Neural progenitor cell (in vitro differentiated cells): ENCODE results near the gene KDM8. TPM values are rescaled to one million over a fixed set of nuclear protein-coding genes. Genes with fewer than 3 reads are reported as not detected.

Source experiments
- DNase-seq: peaks from one replicate; pipeline ENCODE4 v3.0.0-alpha.2; 2016; ENCODE audit warnings: low spot score
- H2AFZ ChIP-seq: fragments of 200-600 bp; sonication (generic); replicated peaks from 2 replicates; pipeline ENCODE4 v1.6.1; 2016; ENCODE audit warnings: antibody characterized with exemption
- H3F3A ChIP-seq: fragments of 200-600 bp; sonication (generic); 2 replicates; pipeline ENCODE4 v1.6.1; 2016; ENCODE audit warnings: antibody characterized with exemption, low read depth
- H3K27ac ChIP-seq: fragments of 200-600 bp; sonication (generic); 2 replicates; pipeline ENCODE4 v1.5.1; 2016; ENCODE audit warnings: mild to moderate bottlenecking
- H3K27me3 ChIP-seq: fragments of 200-600 bp; sonication (generic); 2 replicates; pipeline ENCODE4 v1.6.1; 2016; ENCODE audit warnings: mild to moderate bottlenecking, moderate library complexity
- H3K36me3 ChIP-seq: fragments of 200-600 bp; sonication (generic); 2 replicates; pipeline ENCODE4 v1.5.1; 2016
- H3K4me1 ChIP-seq: fragments of 200-600 bp; sonication (generic); 2 replicates; pipeline ENCODE4 v1.6.1; 2016; ENCODE audit warnings: mixed run types
- H3K4me2 ChIP-seq: fragments of 200-600 bp; sonication (generic); 2 replicates; pipeline ENCODE4 v1.6.1; 2016
- H3K4me3 ChIP-seq: fragments of 200-600 bp; sonication (generic); 2 replicates; pipeline ENCODE4 v1.5.1; 2016
- H3K79me2 ChIP-seq: fragments of 200-600 bp; sonication (generic); 2 replicates; pipeline ENCODE4 v1.6.1; 2016; ENCODE audit warnings: low read depth
- H3K9ac ChIP-seq: fragments of 200-600 bp; sonication (generic); 2 replicates; pipeline ENCODE4 v1.6.1; 2016
- H3K9me3 ChIP-seq: fragments of 200-600 bp; sonication (generic); 2 replicates; pipeline ENCODE4 v1.5.1; 2016; ENCODE audit warnings: low read depth
- H4K20me1 ChIP-seq: fragments of 200-600 bp; sonication (generic); 2 replicates; pipeline ENCODE4 v1.6.1; 2016; ENCODE audit warnings: low read depth
- H3K27ac Mint-ChIP-seq: 3 replicates; pipeline ENCODE4 v1.8.0; 2021; ENCODE audit warnings: mixed read lengths
- H3K27me3 Mint-ChIP-seq: 2 replicates; pipeline ENCODE4 v1.8.0; 2022; ENCODE audit warnings: low read depth, mild to moderate bottlenecking, inconsistent platforms, moderate library complexity, mixed read lengths; ENCODE audit not compliant: insufficient read depth
- H3K36me3 Mint-ChIP-seq: 3 replicates; pipeline ENCODE4 v1.8.0; 2021; ENCODE audit warnings: mixed read lengths
- H3K4me1 Mint-ChIP-seq: 3 replicates; pipeline ENCODE4 v1.8.0; 2021; ENCODE audit warnings: mixed read lengths
- H3K4me3 Mint-ChIP-seq: 3 replicates; pipeline ENCODE4 v1.8.0; 2021; ENCODE audit warnings: mild to moderate bottlenecking, moderate library complexity, mixed read lengths
- H3K9me3 Mint-ChIP-seq: 3 replicates; pipeline ENCODE4 v1.8.0; 2020; ENCODE audit warnings: mixed read lengths
- EZH2 ChIP-seq: fragments of 200-600 bp; sonication (generic); IDR thresholded peaks from 2 replicates; pipeline ENCODE4 v1.6.1; 2017; ENCODE audit warnings: antibody characterized with exemption, mild to moderate bottlenecking, moderate library complexity
- EZH2phosphoT487 ChIP-seq: fragments of 200-600 bp; sonication (generic); IDR thresholded peaks from 2 replicates; pipeline ENCODE4 v1.6.1; 2017; ENCODE audit warnings: antibody characterized with exemption
- total RNA-seq: library from RNA; depleted of rRNA; stranded (reverse); fragments of >200 nt; gene quantifications from 2 replicates; pipeline ENCODE4 v1.2.3, GENCODE V29; 2015; ENCODE audit warnings: low replicate concordance
- TF ChIP-seq, protein P1 (sequence below): fragments of 200-600 bp; sonication (generic); IDR thresholded peaks from 2 replicates; pipeline ENCODE4 v1.5.1; 2017; ENCODE audit warnings: antibody characterized with exemption, mild to moderate bottlenecking

The KDM8 gene
- total RNA-seq, 1 donor from 2014 or later: 6.5 TPM

DNA sequence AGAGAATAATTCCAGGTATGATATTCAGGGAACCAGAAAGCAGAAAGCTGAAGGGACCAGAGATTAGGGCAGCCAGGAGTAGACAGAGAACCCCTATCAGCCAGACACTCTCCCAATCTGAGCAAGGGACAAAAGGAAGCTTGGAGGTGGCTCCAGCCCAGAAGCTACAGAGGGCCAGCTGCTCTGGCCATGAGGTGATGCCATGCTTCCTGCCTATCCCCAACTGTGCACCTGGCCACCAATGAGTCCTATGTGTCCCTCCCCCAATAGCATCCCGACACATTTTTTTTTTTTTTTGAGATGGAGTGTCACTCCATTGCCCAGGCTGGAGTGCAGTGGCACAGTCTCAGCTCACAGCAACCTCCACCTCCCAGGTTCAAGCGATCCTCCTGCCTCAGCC, 35.3 kb downstream of the KDM8 start:
- Mint-ChIP-seq H3K27me3 (peaks cover 15% of the 10 kb centered on the region), H3K9me3 (no peaks in the 10 kb centered on the region), H3K27ac (no peak overlapping the region), H3K4me1 (peaks cover 56% of the 10 kb centered on the region), H3K4me3 (no peak overlapping the region), H3K36me3 (no peaks in the 10 kb centered on the region)
- Histone ChIP-seq H2AFZ (no peak overlapping the region), H3K4me1 (peaks cover 25% of the 10 kb centered on the region), H3F3A (peaks cover 7% of the 10 kb centered on the region), H3K27ac (no peak overlapping the region), H3K79me2 (no peaks in the 10 kb centered on the region), H3K36me3 (no peaks in the 10 kb centered on the region), H4K20me1 (peaks cover 17% of the 10 kb centered on the region), H3K9ac (no peak overlapping the region), H3K4me3 (no peak overlapping the region), H3K4me2 (no peak overlapping the region), H3K27me3 (no peaks in the 10 kb centered on the region), H3K9me3 (no peaks in the 10 kb centered on the region)
- TF ChIP-seq EZH2 (no peak), EZH2phosphoT487 (no peak)
- TF ChIP-seq, protein P1, sequence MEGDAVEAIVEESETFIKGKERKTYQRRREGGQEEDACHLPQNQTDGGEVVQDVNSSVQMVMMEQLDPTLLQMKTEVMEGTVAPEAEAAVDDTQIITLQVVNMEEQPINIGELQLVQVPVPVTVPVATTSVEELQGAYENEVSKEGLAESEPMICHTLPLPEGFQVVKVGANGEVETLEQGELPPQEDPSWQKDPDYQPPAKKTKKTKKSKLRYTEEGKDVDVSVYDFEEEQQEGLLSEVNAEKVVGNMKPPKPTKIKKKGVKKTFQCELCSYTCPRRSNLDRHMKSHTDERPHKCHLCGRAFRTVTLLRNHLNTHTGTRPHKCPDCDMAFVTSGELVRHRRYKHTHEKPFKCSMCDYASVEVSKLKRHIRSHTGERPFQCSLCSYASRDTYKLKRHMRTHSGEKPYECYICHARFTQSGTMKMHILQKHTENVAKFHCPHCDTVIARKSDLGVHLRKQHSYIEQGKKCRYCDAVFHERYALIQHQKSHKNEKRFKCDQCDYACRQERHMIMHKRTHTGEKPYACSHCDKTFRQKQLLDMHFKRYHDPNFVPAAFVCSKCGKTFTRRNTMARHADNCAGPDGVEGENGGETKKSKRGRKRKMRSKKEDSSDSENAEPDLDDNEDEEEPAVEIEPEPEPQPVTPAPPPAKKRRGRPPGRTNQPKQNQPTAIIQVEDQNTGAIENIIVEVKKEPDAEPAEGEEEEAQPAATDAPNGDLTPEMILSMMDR: no peak
- no peak for DNase-seq

DNA sequence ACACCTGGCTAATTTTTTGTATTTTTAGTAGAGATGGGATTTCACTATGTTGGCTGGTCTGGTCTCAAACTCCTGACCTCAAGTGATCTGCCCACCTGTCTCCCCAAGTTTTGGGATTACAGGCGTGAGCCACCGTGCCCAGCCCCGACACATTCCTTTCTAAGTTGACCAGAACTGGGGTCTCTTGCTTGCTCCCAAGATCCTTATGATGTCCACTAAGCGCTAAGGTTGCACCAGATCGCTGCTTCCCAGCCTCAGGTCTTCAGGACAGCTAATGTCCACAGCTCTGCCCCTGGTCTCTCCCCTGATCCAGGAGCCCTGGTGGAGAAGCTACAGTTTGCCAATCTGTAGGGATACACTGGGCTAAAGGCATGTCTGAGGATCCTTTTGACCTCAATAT, 35.7 kb downstream of the KDM8 start:
- Mint-ChIP-seq H3K27me3 (peaks cover 15% of the 10 kb centered on the region), H3K9me3 (no peaks in the 10 kb centered on the region), H3K36me3 (no peaks in the 10 kb centered on the region), H3K27ac (no peak overlapping the region), H3K4me3 (no peak overlapping the region), H3K4me1 (peaks cover 61% of the 10 kb centered on the region)
- Histone ChIP-seq H2AFZ (no peak overlapping the region), H3K4me2 (no peak overlapping the region), H3K9me3 (no peaks in the 10 kb centered on the region), H3K9ac (no peak overlapping the region), H3K27me3 (no peaks in the 10 kb centered on the region), H3K4me1 (peaks cover 25% of the 10 kb centered on the region), H3K79me2 (no peaks in the 10 kb centered on the region), H3K4me3 (no peak overlapping the region), H4K20me1 (peaks cover 21% of the 10 kb centered on the region), H3K36me3 (no peaks in the 10 kb centered on the region), H3F3A (peaks cover 7% of the 10 kb centered on the region), H3K27ac (no peak overlapping the region)
- DNase-seq: no peak
- TF ChIP-seq, protein P1: no peak
- no peak for TF ChIP-seq EZH2
- TF ChIP-seq EZH2phosphoT487: no peak

DNA sequence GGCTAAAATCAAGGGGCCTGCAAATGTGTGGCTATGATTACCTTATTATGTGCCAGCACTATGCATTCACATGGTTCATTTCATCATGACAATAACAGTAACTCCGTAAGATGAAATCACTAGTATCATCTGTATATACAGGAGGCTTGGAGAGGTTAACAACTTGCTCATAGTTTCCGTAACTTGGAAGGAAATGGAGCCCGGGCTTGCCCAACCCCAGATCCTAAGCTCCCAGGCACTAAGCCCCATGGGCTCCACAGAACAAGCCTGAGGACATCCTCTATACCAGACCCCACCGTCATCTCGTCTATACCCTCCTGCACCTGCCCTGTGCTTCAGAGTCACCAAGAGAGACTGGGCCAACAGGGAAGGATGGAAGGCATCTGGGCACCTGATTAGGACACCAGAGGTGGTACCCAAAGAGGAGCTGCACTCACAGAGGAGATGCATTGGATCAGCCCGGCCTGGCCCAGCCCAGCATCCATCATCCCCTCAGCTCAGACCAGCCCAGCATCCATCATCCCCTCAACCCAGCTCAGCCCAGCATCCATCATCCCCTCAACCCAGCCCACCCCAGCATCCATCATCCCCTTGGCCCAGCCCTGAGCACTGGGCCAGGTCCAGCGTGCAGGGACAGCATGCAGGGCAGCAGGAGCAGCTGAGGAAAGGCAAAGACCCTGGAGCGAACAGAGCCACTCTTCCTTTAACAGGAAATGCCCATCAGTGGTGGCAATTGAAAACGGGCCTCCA, 36.8 kb downstream of the KDM8 start:
- H3K4me1 ChIP-seq: peaks cover 25% of the 10 kb centered on the region
- H2AFZ ChIP-seq: no peak overlapping the region
- no peak overlapping the region for H3K27ac ChIP-seq
- Mint-ChIP-seq H3K27ac (no peak overlapping the region), H3K36me3 (no peaks in the 10 kb centered on the region), H3K9me3 (no peaks in the 10 kb centered on the region), H3K4me3 (no peak overlapping the region), H3K27me3 (peaks cover 18% of the 10 kb centered on the region), H3K4me1 (peaks cover 65% of the 10 kb centered on the region)
- no peaks in the 10 kb centered on the region for H3K79me2 ChIP-seq
- H3K9ac ChIP-seq: no peak overlapping the region
- peaks cover 30% of the 10 kb centered on the region for H4K20me1 ChIP-seq
- no peaks in the 10 kb centered on the region for H3K36me3 ChIP-seq
- no peak for DNase-seq
- no peaks in the 10 kb centered on the region for H3K27me3 ChIP-seq
- TF ChIP-seq EZH2phosphoT487 (no peak), EZH2 (no peak)
- TF ChIP-seq, protein P1: no peak
- H3K9me3 ChIP-seq: no peaks in the 10 kb centered on the region
- no peak overlapping the region for H3K4me2 ChIP-seq
- peaks cover 7% of the 10 kb centered on the region for H3F3A ChIP-seq
- H3K4me3 ChIP-seq: no peak overlapping the region
